Measurements from ENCODE around the gene SV2B.

DNA sequence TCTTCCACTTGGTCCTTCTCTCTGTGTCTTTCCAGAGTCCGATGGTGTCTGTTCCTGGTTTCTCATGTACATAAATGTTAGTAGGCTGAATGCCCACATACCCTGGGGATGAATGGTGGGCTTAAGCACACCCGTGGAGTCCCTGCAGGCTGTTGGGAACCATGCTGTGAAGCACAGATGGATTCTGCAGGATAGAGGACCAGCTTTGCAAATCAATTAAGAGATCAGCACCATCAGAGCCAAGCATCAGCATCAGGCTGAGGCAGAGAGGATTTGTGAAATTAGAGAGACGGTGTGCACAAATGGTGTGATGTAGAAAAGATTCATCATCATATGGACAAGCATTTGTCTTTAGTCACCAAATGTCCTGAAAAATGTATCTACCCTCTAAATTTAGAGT lies 127.1 kb downstream of the SV2B start:
- TF ChIP-seq, protein P1, sequence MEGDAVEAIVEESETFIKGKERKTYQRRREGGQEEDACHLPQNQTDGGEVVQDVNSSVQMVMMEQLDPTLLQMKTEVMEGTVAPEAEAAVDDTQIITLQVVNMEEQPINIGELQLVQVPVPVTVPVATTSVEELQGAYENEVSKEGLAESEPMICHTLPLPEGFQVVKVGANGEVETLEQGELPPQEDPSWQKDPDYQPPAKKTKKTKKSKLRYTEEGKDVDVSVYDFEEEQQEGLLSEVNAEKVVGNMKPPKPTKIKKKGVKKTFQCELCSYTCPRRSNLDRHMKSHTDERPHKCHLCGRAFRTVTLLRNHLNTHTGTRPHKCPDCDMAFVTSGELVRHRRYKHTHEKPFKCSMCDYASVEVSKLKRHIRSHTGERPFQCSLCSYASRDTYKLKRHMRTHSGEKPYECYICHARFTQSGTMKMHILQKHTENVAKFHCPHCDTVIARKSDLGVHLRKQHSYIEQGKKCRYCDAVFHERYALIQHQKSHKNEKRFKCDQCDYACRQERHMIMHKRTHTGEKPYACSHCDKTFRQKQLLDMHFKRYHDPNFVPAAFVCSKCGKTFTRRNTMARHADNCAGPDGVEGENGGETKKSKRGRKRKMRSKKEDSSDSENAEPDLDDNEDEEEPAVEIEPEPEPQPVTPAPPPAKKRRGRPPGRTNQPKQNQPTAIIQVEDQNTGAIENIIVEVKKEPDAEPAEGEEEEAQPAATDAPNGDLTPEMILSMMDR (conservative IDR thresholded peaks at IDR 0.05; ENCODE audit: low read depth, low read length): no peak
- TF ChIP-seq EZH2 (IDR thresholded peaks at IDR 0.05; ENCODE audit: borderline replicate concordance, low read depth, low read length, poor library complexity, severe bottlenecking): no peak

All from A673 (cell line).